AG10803 (cell line): ENCODE results near the gene DECR2.
"Not testable (repeated sequence)": the region's sequence is repeated elsewhere in the genome, so short reads cannot be mapped to it uniquely, and the experiment has no call there.

Experiments used
- DNase-seq: peaks from one replicate; pipeline ENCODE4 v3.0.0; 2010; ENCODE audit warnings: low read depth
- H3K4me3 ChIP-seq: 2 replicates; pipeline ENCODE4 v1.5.1; 2011; ENCODE audit warnings: mild to moderate bottlenecking, low read length, control low read depth
- TF ChIP-seq, protein P1 (sequence below): conservative IDR thresholded peaks from 2 replicates; pipeline ENCODE4 v1.5.1; 2011; ENCODE audit warnings: mild to moderate bottlenecking, low read length, control low read depth, inconsistent platforms

The DECR2 gene

DNA sequence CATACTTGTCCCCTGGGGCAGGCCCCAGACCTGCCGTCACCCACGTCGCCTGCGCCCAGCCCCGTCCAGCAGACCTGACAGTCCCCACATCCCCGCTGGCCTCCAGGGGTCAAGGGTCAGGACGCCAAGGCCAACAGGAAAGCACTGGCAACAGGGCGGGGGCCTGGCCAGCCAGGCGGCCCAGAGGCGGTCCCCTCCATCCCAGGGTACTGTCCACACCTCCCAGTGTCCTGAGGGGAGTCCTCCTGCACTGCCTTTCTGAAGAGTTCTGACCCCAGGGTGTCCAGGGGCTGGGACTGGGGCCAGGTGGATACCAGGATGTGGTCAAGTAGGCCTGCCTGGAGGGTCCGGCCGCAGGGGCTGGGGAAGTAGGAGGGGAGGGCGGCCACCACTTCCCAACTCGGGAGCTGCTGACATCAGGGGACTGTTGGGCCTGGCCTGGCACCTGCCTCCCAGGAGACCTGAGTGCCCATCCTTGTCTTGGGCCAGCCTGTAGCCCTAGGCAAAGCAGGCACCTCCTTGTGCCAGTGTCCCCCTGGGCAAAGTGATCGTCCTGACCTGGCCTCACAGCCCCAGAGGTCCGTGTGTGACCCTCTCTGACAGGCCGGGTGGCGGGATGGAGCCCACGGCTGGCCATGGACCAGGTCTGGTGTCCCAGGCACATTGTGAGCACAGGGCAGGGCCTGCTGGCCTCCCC is 42.5 kb upstream of the DECR2 start:
- TF ChIP-seq, protein P1, sequence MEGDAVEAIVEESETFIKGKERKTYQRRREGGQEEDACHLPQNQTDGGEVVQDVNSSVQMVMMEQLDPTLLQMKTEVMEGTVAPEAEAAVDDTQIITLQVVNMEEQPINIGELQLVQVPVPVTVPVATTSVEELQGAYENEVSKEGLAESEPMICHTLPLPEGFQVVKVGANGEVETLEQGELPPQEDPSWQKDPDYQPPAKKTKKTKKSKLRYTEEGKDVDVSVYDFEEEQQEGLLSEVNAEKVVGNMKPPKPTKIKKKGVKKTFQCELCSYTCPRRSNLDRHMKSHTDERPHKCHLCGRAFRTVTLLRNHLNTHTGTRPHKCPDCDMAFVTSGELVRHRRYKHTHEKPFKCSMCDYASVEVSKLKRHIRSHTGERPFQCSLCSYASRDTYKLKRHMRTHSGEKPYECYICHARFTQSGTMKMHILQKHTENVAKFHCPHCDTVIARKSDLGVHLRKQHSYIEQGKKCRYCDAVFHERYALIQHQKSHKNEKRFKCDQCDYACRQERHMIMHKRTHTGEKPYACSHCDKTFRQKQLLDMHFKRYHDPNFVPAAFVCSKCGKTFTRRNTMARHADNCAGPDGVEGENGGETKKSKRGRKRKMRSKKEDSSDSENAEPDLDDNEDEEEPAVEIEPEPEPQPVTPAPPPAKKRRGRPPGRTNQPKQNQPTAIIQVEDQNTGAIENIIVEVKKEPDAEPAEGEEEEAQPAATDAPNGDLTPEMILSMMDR: no peak
- DNase-seq: no peak
- no peak overlapping the region for H3K4me3 ChIP-seq

DNA sequence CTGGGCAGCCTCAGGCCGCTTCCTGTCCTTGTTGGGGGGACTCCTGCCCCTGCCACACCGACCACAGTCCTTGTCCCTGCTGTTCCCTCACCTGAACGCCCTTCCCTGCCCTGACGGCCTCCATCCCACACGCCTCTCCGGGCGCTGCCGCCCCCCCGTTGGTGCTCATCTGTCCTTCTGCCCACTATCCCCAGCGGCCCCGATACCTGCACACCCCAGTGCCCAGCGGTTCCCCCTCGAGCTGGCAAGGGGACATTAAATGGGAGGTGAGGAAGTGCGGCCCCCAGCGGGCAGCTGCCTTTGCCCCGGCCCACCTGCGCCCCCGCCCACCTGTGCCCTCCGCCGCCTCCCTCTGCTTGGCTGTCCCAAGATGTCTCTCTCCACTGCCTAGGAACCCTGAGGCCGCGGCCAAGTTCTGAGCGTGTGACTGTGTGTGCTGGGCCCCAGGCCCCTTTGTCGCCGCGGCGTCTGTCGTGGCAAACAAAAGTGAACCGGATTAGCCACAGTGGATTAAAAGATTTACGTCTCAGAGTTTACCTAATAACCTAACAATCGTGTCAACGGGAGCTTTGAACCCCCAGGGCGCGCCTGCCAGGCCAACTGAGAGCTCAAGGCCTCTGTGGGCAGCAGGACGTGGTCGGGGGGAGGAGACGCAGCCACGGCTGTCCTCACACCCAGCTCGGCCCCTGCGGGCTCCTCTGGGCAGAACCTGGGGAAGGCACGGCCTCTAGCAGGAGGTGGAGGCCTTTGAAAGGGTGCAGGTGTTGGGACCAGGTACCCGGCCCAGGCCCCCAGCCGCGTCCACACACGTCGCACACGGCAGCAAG is 41.6 kb upstream of the DECR2 start:
- TF ChIP-seq, protein P1: no peak
- H3K4me3 ChIP-seq: no peak overlapping the region
- no peak for DNase-seq

DNA sequence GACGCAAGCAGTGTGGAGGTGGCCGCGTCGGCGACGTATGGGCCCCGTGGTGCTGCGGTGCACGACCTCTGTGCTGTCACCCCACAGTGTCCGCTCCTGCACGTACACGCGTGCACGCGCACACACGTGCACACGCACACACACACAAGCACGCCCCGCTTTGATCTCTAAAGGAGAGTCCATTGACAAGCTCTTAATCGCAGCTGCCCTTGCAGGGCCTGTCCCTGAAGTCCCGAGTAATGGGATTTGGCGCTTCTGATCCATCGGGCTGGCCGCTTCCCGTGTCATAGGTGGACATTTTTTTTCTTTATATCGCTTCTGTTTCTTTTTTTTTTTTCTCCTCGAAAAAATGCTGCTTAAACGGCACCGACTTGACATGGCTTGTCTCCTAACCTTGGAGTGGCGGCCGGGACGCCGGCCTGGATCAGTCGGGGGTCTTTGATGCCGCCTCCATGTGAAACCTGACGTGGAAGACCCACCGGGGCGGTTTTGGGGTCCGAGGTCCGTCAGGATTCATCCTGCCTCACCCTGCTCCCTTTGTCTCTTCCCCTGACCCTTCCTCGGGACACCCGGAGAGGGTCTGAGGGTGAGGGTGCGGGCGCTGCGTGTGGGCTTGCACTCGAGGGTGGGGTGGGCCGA is 40.9 kb upstream of the DECR2 start:
- no peak for DNase-seq
- TF ChIP-seq, protein P1: no peak
- H3K4me3 ChIP-seq: no peak overlapping the region

DNA sequence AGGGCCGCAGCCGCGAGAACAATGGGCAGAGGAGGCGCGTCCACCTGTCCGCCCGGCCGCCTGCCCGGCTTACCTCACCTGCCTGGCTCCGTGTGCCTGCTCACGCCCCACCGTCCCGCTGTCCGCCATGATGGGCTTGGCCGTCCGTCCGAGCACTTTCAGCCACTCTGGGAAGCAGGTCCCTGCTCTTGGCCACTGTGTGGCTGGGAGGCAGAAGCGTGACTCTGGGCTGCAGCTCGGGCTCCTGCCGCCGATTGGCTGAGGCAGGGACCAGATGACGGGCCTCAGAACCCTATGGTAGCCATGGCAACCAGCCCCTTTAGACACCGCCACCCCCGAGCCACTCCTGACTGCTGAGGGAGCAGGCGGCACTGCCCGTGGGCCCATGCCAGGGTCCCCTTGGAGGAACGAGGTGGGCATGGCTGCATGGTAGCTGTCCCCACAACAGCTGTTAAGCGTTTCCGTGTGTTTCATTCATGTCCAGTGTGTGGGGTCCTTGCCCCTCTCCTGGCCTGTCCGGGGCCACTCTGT is 40.3 kb upstream of the DECR2 start:
- TF ChIP-seq, protein P1: no peak

DNA sequence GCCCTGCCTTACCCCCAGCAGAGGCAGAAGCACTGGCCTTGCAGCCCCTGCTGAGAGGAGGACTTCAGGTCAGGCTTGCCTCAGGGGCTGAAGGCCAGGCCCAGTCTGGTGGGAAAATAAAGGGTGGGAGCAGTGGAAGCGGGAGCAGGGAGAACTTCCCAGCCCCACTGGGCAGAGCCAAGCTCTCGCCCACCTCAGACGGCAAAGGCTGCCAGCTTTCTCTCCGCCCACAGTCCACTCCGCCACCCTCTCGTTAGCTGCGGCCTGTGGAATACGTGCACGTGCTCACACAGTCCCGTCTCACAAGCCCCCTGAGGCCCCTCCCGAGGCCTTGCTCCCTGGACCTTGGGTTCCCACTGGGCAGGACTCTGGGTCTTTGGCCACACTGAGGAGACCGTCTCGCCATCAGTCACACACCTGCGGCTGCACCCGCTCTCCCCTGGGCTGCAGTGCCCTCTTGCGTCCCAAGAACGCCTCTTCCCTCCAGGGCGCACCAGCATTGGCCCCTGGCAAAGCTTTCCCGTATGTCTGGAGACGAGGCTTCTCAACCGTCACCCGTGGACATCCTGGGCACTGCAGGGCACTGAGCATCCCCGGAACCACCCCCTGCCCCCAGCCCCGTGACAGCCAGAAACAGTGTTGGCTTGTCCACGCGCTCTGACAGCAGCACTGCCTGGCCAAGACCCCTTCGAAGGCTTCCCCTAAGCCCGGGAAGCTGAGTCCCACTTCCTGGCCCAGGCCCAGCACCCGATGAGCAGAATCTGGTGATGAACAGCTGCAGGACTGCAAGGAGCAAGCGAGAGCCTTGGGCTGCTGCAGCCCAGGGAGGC is 39.6 kb upstream of the DECR2 start:
- peak; percentile 64 for DNase-seq
- TF ChIP-seq, protein P1: peak; percentile 70
- H3K4me3 ChIP-seq: no peak overlapping the region

More for the DNA sequence above, 40.3 kb upstream of the DECR2 start:
- no peak overlapping the region for H3K4me3 ChIP-seq
- no peak for DNase-seq

DNA sequence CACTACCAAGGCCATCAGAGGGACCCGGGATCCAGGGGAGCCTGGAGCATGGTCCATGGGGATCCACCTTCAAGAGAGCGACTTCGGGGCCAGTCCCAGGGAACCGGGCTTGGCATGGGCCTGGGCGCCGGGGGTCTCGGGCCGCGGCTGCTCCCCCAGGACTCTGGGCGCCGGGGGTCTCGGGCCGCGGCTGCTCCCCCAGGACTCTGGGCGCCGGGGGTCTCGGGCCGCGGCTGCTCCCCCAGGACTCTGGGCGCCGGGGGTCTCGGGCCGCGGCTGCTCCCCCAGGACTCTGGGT is 39.0 kb upstream of the DECR2 start:
- DNase-seq, H3K4me3 ChIP-seq: not testable (repeated sequence)
